SKM-1 (cell line): Measurements from ENCODE around the gene KIAA0513.
A peak's percentile ranks its signal among the peaks of the same experiment; 100 is the strongest.
"Not testable (repeated sequence)": the region's sequence is repeated elsewhere in the genome, so short reads cannot be mapped to it uniquely, and the experiment has no call there.

Source experiments
- DNase-seq: peaks from one replicate; lab custom pipeline; 2025; ENCODE audit not compliant: unreplicated experiment; lab: John Stamatoyannopoulos, UW

The KIAA0513 gene

GRCh38 chr16:85047867-85048455 is 20.4 kb downstream of the KIAA0513 start:
- no peak for DNase-seq

- DNase-seq, result no peak
These were observed 21.4 kb downstream of the KIAA0513 start for GRCh38 chr16:85048921-85049562.

- DNase-seq, result no peak
These were observed 22.2 kb downstream of the KIAA0513 start for GRCh38 chr16:85049706-85050305.

DNA sequence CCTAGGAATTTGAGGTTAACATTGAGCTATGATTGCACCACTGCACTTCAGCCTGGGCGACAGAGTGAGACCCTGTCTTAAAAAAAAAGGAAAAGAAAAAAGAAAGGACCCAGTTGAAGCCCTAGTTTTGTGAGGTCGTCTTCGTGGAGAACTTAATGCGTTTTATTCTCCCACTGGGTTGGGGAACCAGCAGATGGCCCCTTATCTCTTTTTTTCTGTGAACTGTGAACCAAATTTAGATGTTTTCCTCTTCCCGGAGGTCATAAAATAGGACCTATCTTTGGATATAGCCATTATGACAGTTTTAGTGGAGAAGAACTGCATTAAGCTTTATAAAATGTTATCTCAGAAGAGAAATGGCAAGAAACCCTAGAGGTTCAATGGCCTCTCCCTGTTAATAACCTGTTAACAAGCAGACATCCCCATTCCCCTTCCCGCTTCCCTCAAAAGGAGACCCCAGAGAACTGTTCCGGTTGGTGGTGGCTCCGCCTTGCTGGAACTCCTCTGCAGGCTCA is 23.5 kb downstream of the KIAA0513 start:
- DNase-seq, result no peak

GRCh38 chr16:85051683-85052082 is 24.1 kb downstream of the KIAA0513 start:
- DNase-seq, result no peak

- no peak for DNase-seq
These were observed 24.9 kb downstream of the KIAA0513 start for GRCh38 chr16:85052536-85052935.

DNA sequence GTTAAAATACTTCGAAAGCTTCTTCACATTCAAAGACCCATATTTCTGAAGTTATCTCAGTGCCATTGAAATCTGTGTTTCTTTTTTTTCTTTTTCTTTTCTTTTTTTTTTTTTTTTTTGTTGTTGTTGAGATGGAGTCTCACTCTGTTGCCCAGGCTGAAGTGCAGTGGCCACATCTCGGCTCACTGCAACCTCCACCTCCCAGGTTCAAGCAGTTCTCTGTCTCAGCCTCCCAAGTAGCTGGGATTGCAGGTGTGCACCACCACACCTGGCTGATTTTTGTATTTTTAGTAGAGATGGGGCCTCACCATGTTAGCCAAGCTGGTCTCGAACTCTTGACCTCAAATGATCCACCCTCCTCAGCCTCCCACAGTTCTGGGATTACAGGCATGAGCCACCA is 26.7 kb downstream of the KIAA0513 start:
- not testable (repeated sequence) for DNase-seq

DNA sequence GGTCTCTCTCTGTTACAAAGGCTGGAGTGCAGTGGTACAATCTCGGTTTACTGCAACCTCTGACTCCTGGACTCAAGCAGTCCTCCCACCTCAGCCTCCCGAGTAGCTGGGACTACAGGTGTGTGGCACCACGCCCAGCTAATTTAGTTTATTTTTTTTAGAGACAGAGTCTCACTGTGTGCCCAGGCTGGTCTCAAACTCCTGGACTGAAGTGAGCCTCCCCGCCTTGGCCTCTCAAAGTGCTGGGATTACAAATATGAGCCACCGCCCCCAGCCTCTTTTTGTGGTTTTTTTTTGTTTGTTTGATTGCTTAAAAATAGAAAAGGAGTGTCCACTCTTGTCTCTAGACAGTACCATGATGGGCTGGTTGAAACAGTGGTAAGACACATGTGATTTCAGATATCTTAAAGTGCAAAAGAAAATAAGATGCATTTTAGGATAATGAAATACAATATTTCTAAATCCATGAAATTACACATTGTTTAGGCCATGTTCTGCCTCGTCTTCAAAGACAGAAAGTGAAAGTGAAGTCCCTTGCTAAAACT is 27.4 kb downstream of the KIAA0513 start:
- no peak for DNase-seq

DNA sequence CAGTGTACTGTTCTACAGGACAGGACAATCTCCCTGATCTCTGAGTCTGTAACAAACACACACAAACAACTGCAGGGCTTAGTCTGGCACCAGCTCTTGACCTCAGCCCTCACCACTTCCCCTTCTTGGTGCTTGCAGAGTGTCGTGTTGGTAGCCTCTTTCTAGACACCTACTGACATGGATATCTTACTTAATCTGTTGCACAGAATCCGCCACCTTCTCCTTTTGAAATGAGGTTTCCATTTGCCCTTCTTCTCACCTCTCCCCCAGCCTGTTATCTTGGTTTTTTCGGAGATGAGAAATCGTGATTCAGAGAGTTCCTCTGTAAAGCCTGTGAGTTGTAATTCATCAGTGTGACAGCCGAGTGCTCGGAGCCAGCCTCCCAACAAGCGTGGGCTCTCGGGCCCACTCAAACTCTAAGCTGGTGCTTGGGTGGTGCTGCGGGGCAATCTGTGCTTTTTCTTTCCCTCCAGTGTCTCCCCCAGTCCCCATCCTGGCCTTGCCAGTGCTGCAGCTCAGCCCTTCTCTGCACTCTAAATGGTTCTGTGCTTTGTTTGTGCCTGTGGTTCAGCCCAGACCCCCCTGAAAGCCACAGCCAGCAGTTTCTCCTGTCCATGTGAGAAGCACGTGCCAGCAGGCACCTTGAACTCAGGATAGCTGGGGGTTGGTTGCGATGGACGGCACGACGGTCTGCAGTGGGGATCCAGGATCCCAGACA is 28.1 kb downstream of the KIAA0513 start:
- peak; percentile 99 for DNase-seq

- no peak for DNase-seq
These were observed 28.7 kb downstream of the KIAA0513 start for GRCh38 chr16:85056211-85056748.

DNA sequence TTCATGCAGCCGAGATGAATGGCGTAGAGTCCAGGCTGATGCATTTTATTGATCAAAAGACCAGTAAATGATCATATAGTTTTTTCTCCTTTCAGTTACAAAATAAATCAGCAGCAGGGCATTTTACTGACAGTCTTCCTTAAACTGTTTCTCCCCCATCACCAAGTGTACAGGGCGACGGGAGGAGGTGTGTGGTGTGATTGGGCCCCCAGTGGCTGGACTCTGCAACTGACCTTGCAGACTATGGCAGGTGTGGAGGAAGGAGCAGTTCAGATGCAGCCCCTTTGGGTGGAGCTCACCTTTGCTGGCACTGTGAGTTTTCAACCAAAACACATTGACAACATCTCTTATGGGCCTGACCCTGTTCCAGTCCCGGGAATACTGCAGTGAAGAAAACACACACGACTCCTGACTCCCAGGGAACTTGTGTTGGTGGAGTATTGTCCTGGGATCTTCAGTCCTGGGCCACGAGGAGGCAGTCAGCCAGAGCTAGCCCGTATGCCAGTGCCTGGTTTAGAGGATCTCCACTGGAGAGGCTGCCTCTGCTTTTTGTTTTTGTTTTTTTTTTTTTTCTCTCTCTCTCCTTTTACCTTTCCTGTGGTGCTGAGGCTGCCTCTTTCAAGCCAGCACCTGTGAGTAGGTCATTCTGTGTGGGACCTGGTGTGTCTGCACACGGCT is 29.8 kb downstream of the KIAA0513 start:
- DNase-seq, result no peak

- no peak for DNase-seq
These were observed 30.4 kb downstream of the KIAA0513 start for GRCh38 chr16:85057948-85058347.

- no peak for DNase-seq
These were observed 31.3 kb downstream of the KIAA0513 start for GRCh38 chr16:85058909-85059308.

GRCh38 chr16:85061566-85061965 is 34.0 kb downstream of the KIAA0513 start:
- peak; percentile 58 for DNase-seq

DNA sequence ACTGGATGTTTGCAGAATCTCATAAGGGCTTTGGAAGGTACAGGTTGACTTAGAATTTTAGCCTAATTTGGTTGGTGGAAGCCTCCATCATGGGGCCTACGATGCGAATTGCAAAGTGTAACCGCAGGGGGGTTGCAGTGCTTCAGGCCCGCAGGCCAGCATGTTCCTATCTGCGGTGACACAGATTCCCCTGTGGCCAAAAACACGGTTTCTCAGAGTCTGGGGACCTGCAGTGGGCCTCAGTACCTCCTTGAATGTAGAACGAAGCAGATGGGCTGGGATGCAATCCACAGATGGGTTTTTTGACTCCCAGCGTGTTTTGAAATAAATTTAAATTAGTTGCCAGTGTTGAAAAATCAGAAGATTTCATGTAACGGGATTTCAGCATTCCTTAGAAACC is 34.7 kb downstream of the KIAA0513 start:
- DNase-seq, result no peak

GRCh38 chr16:85062845-85063244 is 35.2 kb downstream of the KIAA0513 start:
- DNase-seq, result no peak

DNA sequence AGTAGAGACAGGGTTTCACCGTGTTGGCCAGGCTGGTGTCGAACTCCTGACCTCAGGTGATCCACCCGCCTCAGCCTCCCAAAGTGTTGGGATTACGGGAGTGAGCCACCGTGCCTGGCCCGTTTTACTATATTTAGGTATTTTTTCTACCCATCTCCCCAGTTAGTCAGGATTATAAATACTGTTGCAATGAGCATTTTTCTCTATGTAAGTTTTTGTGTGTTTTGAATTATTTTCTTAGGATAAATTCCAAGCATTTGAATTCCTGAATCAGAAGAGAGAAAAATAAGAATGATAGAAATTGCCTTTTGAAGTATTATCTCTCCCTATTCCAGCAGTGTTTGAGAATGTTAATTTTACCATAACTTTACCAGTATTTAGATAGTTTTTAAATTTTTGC is 36.6 kb downstream of the KIAA0513 start:
- DNase-seq, result no peak

- DNase-seq, result no peak
These were observed 37.5 kb downstream of the KIAA0513 start for GRCh38 chr16:85065099-85065498.

GRCh38 chr16:85066346-85066885 is 38.8 kb downstream of the KIAA0513 start:
- no peak for DNase-seq

DNA sequence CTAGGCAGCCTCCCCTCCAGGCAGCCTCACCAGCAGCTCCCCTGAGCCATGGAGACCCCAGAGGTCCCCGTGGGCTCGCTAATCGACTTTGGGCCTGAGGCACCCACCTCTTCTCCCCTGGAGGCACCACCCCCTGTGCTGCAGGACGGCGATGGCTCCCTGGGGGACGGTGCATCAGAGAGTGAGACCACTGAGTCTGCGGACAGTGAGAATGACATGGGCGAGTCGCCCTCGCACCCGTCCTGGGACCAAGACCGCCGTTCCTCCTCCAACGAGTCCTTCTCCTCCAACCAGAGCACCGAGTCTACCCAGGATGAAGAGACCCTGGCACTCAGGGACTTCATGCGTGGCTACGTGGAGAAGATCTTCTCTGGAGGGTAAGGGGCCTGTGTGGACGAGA is 39.4 kb downstream of the KIAA0513 start:
- no peak for DNase-seq
